Trophoblast cell (in vitro differentiated cells and primary cell): ENCODE results near the gene PARP3.

ENCODE experiments used
- DNase-seq, 2 donors: peaks; one replicate each; pipeline ENCODE4 v3.0.0-alpha.2; 2016
- H2AFZ ChIP-seq: 2 replicates; pipeline ENCODE4 v1.6.1; 2013; ENCODE audit warnings: low read length, moderate library complexity, mild to moderate bottlenecking; ENCODE audit not compliant: insufficient read depth, poor library complexity
- H2AK5ac ChIP-seq: 2 replicates; pipeline ENCODE4 v1.6.1; 2013; ENCODE audit warnings: mild to moderate bottlenecking, low read length
- H2BK120ac ChIP-seq: 2 replicates; pipeline ENCODE4 v1.6.1; 2013; ENCODE audit warnings: low read length, mild to moderate bottlenecking, moderate library complexity; ENCODE audit not compliant: insufficient read depth, poor library complexity
- H2BK12ac ChIP-seq: 2 replicates; pipeline ENCODE4 v1.6.1; 2013; ENCODE audit warnings: mild to moderate bottlenecking, low read length, moderate library complexity
- H2BK5ac ChIP-seq: 2 replicates; pipeline ENCODE4 v1.6.1; 2013; ENCODE audit warnings: low read length, low read depth, moderate library complexity, mild to moderate bottlenecking; ENCODE audit not compliant: poor library complexity
- H3K14ac ChIP-seq: 2 replicates; pipeline ENCODE4 v1.6.1; 2013; ENCODE audit warnings: mild to moderate bottlenecking, low read length
- H3K18ac ChIP-seq: 2 replicates; pipeline ENCODE4 v1.6.1; 2013; ENCODE audit warnings: mild to moderate bottlenecking, low read length
- H3K23ac ChIP-seq: 2 replicates; pipeline ENCODE4 v1.6.1; 2013; ENCODE audit warnings: low read length
- H3K27ac ChIP-seq: 2 replicates; pipeline ENCODE4 v1.5.1; 2013; ENCODE audit warnings: low read depth, mild to moderate bottlenecking, inconsistent platforms, low read length, moderate library complexity
- H3K27me3 ChIP-seq: 2 replicates; pipeline ENCODE4 v1.6.1; 2013; ENCODE audit warnings: inconsistent platforms, mild to moderate bottlenecking, low read length, moderate library complexity; ENCODE audit not compliant: insufficient read depth
- H3K36me3 ChIP-seq, 2 experiments: 1 replicate in 1 of 2; 2 replicates in 1 of 2; pipeline ENCODE4 v1.6.1; 2013; ENCODE audit warnings: low read length in 2 of 2, mild to moderate bottlenecking in 2 of 2, moderate library complexity in 1 of 2; ENCODE audit not compliant: insufficient read depth in 2 of 2, control insufficient read depth in 1 of 2
- H3K4ac ChIP-seq: 2 replicates; pipeline ENCODE4 v1.6.1; 2013; ENCODE audit warnings: low read depth, mild to moderate bottlenecking, low read length, moderate library complexity
- H3K4me1 ChIP-seq, 2 experiments: 1 replicate in 1 of 2; 2 replicates in 1 of 2; pipeline ENCODE4 v1.6.1; 2013; ENCODE audit warnings: low read length in 2 of 2, mild to moderate bottlenecking in 2 of 2, moderate library complexity in 1 of 2; ENCODE audit not compliant: insufficient read depth in 2 of 2, control insufficient read depth in 1 of 2
- H3K4me2 ChIP-seq: 2 replicates; pipeline ENCODE4 v1.6.1; 2013; ENCODE audit warnings: inconsistent platforms, mild to moderate bottlenecking, low read length, moderate library complexity
- H3K4me3 ChIP-seq: 2 replicates; pipeline ENCODE4 v1.5.1; 2013; ENCODE audit warnings: mild to moderate bottlenecking, low read depth, low read length, inconsistent platforms
- H3K79me1 ChIP-seq: one replicate; pipeline ENCODE4 v1.6.1; 2013; ENCODE audit warnings: low read length
- H3K79me2 ChIP-seq: 2 replicates; pipeline ENCODE4 v1.6.1; 2013; ENCODE audit warnings: low read length, mild to moderate bottlenecking; ENCODE audit not compliant: control insufficient read depth, insufficient read depth, poor library complexity
- H3K9ac ChIP-seq: 2 replicates; pipeline ENCODE4 v1.6.1; 2013; ENCODE audit warnings: mild to moderate bottlenecking, low read length
- H3K9me3 ChIP-seq: 2 replicates; pipeline ENCODE4 v1.6.1; 2013; ENCODE audit warnings: low read depth, mild to moderate bottlenecking, control low read depth, inconsistent platforms, low read length; ENCODE audit not compliant: insufficient read depth
- H4K12ac ChIP-seq: 2 replicates; pipeline ENCODE4 v1.6.1; 2013; ENCODE audit warnings: low read depth, mild to moderate bottlenecking, low read length, moderate library complexity
- H4K8ac ChIP-seq: 2 replicates; pipeline ENCODE4 v1.6.1; 2013; ENCODE audit warnings: low read depth, mild to moderate bottlenecking, low read length, moderate library complexity
- H4K91ac ChIP-seq: one replicate; pipeline ENCODE4 v1.6.1; 2013; ENCODE audit warnings: low read depth, mild to moderate bottlenecking, low read length, moderate library complexity
- WGBS: extraction: QIAGEN DNeasy Blood & Tissue Kit; methylation state at CpG from one replicate; pipeline ENCODE4 v1.1.7; 2013; ENCODE audit warnings: missing lambda C conversion rate; ENCODE audit not compliant: insufficient read length, insufficient coverage; ENCODE audit errors: extremely low coverage; 5-methylcytosine and 5-hydroxymethylcytosine counted together

The PARP3 gene

DNA sequence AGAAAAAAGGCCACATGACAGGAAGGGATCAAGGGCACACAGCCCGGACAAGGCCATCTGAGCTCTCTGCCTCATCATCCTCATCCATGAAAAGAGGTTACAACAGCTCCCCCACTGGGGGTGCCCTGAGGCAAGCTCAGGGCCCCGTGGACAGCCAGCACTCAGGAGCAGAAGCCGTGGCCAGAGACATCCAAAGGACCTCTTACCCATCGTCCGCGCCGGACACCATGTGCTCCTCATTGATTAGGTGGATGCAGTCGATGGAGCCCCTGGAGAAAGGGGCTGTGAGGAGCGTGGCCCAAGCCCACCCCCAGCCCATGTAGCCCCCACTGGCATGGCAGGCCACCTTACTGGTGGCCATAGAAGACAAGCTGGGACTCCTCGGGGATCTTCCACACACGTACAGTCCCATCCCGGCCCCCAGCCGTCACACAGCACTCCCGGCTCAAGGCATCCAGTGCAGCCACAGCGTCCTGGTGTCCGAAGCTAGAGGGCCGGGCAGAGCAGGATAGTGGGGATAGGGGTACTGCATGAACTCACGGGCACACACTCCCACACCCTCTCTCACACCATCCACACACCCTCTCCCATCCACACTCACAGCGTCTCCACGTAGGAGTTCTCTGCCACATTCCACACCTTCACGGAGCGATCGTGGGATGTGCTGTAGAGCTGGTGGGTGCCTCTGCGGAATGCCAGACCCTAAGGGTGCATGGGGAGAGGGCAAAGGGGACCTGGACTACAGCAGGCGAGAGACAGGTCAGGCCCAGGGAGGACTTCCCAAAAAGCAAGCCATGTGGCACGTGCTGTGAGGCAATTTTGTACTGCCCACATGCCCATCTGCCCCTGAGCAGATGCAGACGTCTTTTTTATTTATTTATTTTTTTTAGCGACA, 6.9 kb upstream of the PARP3 start:
- Histone ChIP-seq H4K91ac (no peak overlapping the region), H3K23ac (no peak overlapping the region), H3K4me3 (no peak overlapping the region), H3K36me3 (peaks cover 51 to 55% of the 10 kb centered on the region in 2 experiments), H3K27ac (no peak overlapping the region), H3K4me2 (no peak overlapping the region), H3K9ac (no peak overlapping the region), H3K4me1 (no peaks in the 10 kb centered on the region), H4K12ac (no peak overlapping the region), H2BK5ac (no peak overlapping the region), H2AFZ (no peak overlapping the region), H3K9me3 (peaks cover 2% of the 10 kb centered on the region), H2BK12ac (no peak overlapping the region), H3K27me3 (no peaks in the 10 kb centered on the region), H3K4ac (no peak overlapping the region), H2BK120ac (no peak overlapping the region), H3K79me2 (no peaks in the 10 kb centered on the region), H4K8ac (no peak overlapping the region), H3K79me1 (no peaks in the 10 kb centered on the region), H2AK5ac (no peak overlapping the region), H3K18ac (no peak overlapping the region), H3K14ac (no peak overlapping the region)
- WGBS: no CpG with 5 or more reads among the region's 28 CpGs
- DNase-seq: no peak

DNA sequence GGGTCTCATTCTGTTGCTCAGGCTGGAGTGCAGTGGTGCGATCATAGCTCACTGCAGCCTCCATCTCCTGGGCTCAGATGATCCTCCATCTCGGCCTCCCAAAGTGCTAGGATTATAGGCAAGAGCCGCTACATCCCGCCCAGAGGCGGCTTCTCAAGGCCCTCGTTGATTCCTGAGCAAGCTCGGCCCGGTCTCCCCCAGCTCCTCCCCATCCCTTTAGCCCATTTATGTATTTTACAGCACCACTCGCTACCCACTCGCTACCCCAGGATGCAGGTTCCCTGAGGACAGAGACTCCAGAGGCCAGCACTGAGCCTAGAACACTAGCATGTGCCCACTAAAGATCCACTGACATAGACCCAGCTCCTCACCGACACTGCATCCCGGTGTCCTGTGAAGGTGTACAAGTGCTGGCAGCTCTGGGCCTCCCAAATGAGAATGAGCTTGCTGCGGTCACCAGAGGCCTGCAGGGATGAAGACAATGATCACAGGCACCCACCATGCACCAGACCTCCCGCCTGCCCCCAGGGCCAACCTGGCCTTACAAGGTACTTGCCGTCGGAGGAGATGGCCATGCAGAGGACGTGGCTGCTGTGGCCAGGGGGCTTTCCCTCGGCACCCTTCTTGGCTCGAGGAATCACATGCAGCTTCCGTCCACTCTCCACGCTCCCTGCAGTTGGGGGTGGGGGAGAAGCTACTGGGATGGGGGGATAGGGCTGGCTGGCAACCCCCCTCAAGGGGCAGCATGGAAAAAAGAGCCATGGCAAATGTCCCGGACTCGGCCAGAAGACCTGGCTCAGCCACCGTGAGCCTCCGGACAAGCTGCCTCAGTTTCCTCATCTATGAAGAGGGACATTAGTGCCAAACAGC, 6.0 kb upstream of the PARP3 start:
- Histone ChIP-seq H3K27ac (no peak overlapping the region), H3K4me1 (peaks cover 4 to 5% of the 10 kb centered on the region in 2 experiments), H2AFZ (no peak overlapping the region), H3K18ac (no peak overlapping the region), H3K79me2 (no peaks in the 10 kb centered on the region), H3K9ac (peak overlapping the region; percentile 17), H2BK120ac (no peak overlapping the region), H3K14ac (no peak overlapping the region), H3K27me3 (no peaks in the 10 kb centered on the region), H3K23ac (no peak overlapping the region), H3K4me2 (no peak overlapping the region), H3K36me3 (peaks cover 51 to 53% of the 10 kb centered on the region in 2 experiments), H3K4me3 (no peak overlapping the region), H2BK5ac (no peak overlapping the region), H2BK12ac (no peak overlapping the region), H2AK5ac (no peak overlapping the region), H3K79me1 (no peaks in the 10 kb centered on the region), H3K4ac (no peak overlapping the region), H4K12ac (no peak overlapping the region), H3K9me3 (peaks cover 2% of the 10 kb centered on the region), H4K8ac (no peak overlapping the region), H4K91ac (no peak overlapping the region)
- DNase-seq: no peak
- WGBS: no CpG with 5 or more reads among the region's 25 CpGs

DNA sequence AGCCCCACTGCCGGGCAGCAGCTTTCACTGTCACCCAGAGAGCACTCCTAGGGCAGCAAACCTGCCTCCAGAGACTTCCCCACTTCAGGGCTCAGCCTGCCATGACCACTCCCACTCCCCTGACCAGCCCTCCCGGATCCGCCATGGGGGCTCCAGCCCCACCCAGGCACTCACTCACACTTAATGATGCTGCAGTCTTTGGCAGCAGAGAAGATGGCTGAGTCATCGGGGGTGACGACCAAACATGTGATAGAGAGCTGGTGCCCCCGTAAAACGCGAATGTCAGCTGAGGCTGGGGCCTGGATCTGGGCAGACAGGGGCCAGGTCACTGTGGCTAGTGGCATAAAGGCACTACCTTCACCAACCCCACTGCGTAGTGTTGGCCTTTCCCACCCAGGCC, 5.1 kb upstream of the PARP3 start:
- H2AK5ac ChIP-seq: no peak overlapping the region
- H3K9me3 ChIP-seq: peaks cover 2% of the 10 kb centered on the region
- no peak overlapping the region for H4K12ac ChIP-seq
- H2BK120ac ChIP-seq: no peak overlapping the region
- no peak overlapping the region for H4K8ac ChIP-seq
- H3K4ac ChIP-seq: no peak overlapping the region
- H3K23ac ChIP-seq: no peak overlapping the region
- H3K79me2 ChIP-seq: no peaks in the 10 kb centered on the region
- DNase-seq: no peak
- no peak overlapping the region for H3K27ac ChIP-seq
- no peak overlapping the region for H2BK12ac ChIP-seq
- no peak overlapping the region for H3K4me3 ChIP-seq
- H4K91ac ChIP-seq: no peak overlapping the region
- no peak overlapping the region for H3K14ac ChIP-seq
- WGBS: no CpG with 5 or more reads among the region's 9 CpGs
- H3K4me2 ChIP-seq: no peak overlapping the region
- no peak overlapping the region for H2BK5ac ChIP-seq
- no peaks in the 10 kb centered on the region for H3K79me1 ChIP-seq
- peaks cover 7% of the 10 kb centered on the region in 2 experiments for H3K4me1 ChIP-seq
- peaks cover 51 to 53% of the 10 kb centered on the region in 2 experiments for H3K36me3 ChIP-seq
- no peak overlapping the region for H3K18ac ChIP-seq
- H2AFZ ChIP-seq: no peak overlapping the region
- no peak overlapping the region for H3K9ac ChIP-seq
- no peaks in the 10 kb centered on the region for H3K27me3 ChIP-seq

DNA sequence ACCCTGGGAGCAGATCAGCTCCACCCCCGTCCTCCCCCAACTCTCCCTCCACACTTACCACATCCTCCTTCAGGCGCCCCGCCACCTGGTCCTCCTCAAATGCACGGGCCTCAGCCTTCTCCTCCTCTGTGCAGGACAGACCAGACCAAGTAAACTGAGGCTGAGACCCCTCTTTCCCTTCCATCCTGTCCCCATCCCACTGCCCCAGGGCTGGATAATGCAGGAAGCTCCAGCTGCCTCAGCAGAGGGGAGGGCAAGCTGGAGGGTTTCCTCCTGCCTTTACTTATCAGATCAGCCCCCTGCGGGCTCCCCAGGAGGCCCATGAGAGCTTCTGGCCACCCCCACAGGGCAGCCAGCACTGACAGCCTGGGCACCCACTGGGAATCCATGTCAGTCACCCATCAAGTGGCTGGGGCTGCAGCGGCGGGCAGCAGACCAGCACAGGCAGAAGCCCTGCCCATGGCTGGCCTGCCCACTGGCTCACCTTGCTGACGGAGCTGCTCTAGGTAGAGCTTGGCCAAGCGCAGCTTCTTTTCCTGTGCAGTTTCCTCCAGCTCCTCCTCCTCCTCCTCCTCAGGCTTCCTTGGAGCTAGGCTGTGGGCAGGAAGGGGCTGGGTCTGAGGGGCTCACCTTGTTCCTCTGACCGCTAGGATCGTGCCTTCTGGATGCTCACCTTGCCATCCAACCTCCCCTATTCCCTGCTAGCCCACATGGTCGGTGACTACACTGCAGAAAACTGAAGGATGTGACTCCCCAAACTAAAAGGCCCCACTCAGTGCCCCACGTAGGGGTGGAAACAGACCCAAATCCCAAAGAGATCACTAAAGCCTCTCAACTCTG, 4.3 kb upstream of the PARP3 start:
- no peak overlapping the region for H4K12ac ChIP-seq
- H3K4ac ChIP-seq: no peak overlapping the region
- no peak overlapping the region for H4K91ac ChIP-seq
- H2BK5ac ChIP-seq: no peak overlapping the region
- H3K36me3 ChIP-seq: peaks cover 48% of the 10 kb centered on the region in 2 experiments
- no peaks in the 10 kb centered on the region for H3K27me3 ChIP-seq
- H3K4me1 ChIP-seq: peaks cover 12% of the 10 kb centered on the region in 2 experiments
- no peak overlapping the region for H3K4me3 ChIP-seq
- no peak overlapping the region for H2AFZ ChIP-seq
- no peak overlapping the region for H3K14ac ChIP-seq
- H3K23ac ChIP-seq: no peak overlapping the region
- WGBS: no CpG with 5 or more reads among the region's 13 CpGs
- peaks cover 4% of the 10 kb centered on the region for H3K79me2 ChIP-seq
- H3K79me1 ChIP-seq: peaks cover 5% of the 10 kb centered on the region
- no peak overlapping the region for H4K8ac ChIP-seq
- no peak overlapping the region for H2BK12ac ChIP-seq
- H3K18ac ChIP-seq: no peak overlapping the region
- no peak overlapping the region for H3K9ac ChIP-seq
- DNase-seq: no peak
- H3K4me2 ChIP-seq: no peak overlapping the region
- H3K27ac ChIP-seq: no peak overlapping the region
- no peak overlapping the region for H2BK120ac ChIP-seq
- no peaks in the 10 kb centered on the region for H3K9me3 ChIP-seq
- no peak overlapping the region for H2AK5ac ChIP-seq
